ENCODE data around the gene LAMB4.

Gene LAMB4

GRCh38 chr7:108020585-108020984, 109.6 kb downstream of the LAMB4 start:
- FAIRE-seq (no peak), DNase-seq (ENCODE audit: insufficient read length, low spot score) (no peak)
- TF ChIP-seq POLR2A (IDR thresholded peaks at IDR 0.05; ENCODE audit: low read depth, low read length): no peak

GRCh38 chr7:108018668-108019067, 111.5 kb downstream of the LAMB4 start:
- no peak for TF ChIP-seq POLR2A (IDR thresholded peaks at IDR 0.05; ENCODE audit: low read depth, low read length)
- DNase-seq (ENCODE audit: insufficient read length, low spot score): no peak
- no peak for FAIRE-seq

GRCh38 chr7:108017776-108018151, 112.4 kb downstream of the LAMB4 start:
- TF ChIP-seq POLR2A (IDR thresholded peaks at IDR 0.05; ENCODE audit: low read depth, low read length): no peak
- no peak for DNase-seq (ENCODE audit: insufficient read length, low spot score)
- no peak for FAIRE-seq

- peak; percentile 70 for FAIRE-seq
- TF ChIP-seq POLR2A (IDR thresholded peaks at IDR 0.05; ENCODE audit: low read depth, low read length): no peak
- no peak for DNase-seq (ENCODE audit: insufficient read length, low spot score)
These were observed 113.1 kb downstream of the LAMB4 start for GRCh38 chr7:108016841-108017775.

GRCh38 chr7:108015740-108016139, 114.4 kb downstream of the LAMB4 start:
- no peak for FAIRE-seq

GRCh38 chr7:108014747-108015682, 115.1 kb downstream of the LAMB4 start:
- no peak for TF ChIP-seq POLR2A (IDR thresholded peaks at IDR 0.05; ENCODE audit: low read depth, low read length)
- no peak for DNase-seq (ENCODE audit: insufficient read length, low spot score)
- peak; percentile 20 for FAIRE-seq

More at GRCh38 chr7:108015740-108016139, 114.4 kb downstream of the LAMB4 start:
- no peak for DNase-seq (ENCODE audit: insufficient read length, low spot score)
- TF ChIP-seq POLR2A (IDR thresholded peaks at IDR 0.05; ENCODE audit: low read depth, low read length): no peak

- DNase-seq (ENCODE audit: insufficient read length, low spot score): no peak
- FAIRE-seq: no peak
- no peak for TF ChIP-seq POLR2A (IDR thresholded peaks at IDR 0.05; ENCODE audit: low read depth, low read length)
These were observed 115.9 kb downstream of the LAMB4 start for GRCh38 chr7:108014215-108014614.

- no peak for TF ChIP-seq POLR2A (IDR thresholded peaks at IDR 0.05; ENCODE audit: low read depth, low read length)
- DNase-seq (ENCODE audit: insufficient read length, low spot score): no peak
- FAIRE-seq: no peak
These were observed 117.4 kb downstream of the LAMB4 start for GRCh38 chr7:108012499-108013430.

- no peak for FAIRE-seq
- DNase-seq (ENCODE audit: insufficient read length, low spot score): no peak
- TF ChIP-seq POLR2A (IDR thresholded peaks at IDR 0.05; ENCODE audit: low read depth, low read length): no peak
These were observed 119.8 kb downstream of the LAMB4 start for GRCh38 chr7:108010377-108010776.

GRCh38 chr7:108009873-108010272, 120.3 kb downstream of the LAMB4 start:
- FAIRE-seq (no peak), DNase-seq (ENCODE audit: insufficient read length, low spot score) (no peak)
- TF ChIP-seq POLR2A (IDR thresholded peaks at IDR 0.05; ENCODE audit: low read depth, low read length): no peak

- FAIRE-seq (no peak), DNase-seq (ENCODE audit: insufficient read length, low spot score) (no peak)
- no peak for TF ChIP-seq POLR2A (IDR thresholded peaks at IDR 0.05; ENCODE audit: low read depth, low read length)
These were observed 121.3 kb downstream of the LAMB4 start for GRCh38 chr7:108008827-108009226.

- DNase-seq (ENCODE audit: insufficient read length, low spot score): no peak
- TF ChIP-seq POLR2A (IDR thresholded peaks at IDR 0.05; ENCODE audit: low read depth, low read length): no peak
- no peak for FAIRE-seq
These were observed 121.9 kb downstream of the LAMB4 start for GRCh38 chr7:108008240-108008639.

GRCh38 chr7:108007762-108008161, 122.4 kb downstream of the LAMB4 start:
- DNase-seq (ENCODE audit: insufficient read length, low spot score) (no peak), FAIRE-seq (no peak)
- TF ChIP-seq POLR2A (IDR thresholded peaks at IDR 0.05; ENCODE audit: low read depth, low read length): no peak
